Left renal pelvis (tissue), 4 donors: Measurements from ENCODE around the gene FBXO44. TPM values are rescaled to one million over a fixed set of nuclear protein-coding genes. Genes with fewer than 3 reads are reported as not detected.

ENCODE experiments used
- DNase-seq, 4 donors: peaks; one replicate each; pipeline ENCODE4 v3.0.0-alpha.2; 2013; ENCODE audit warnings: low read depth in 4 of 4, low spot score in 3 of 4
- polyA plus RNA-seq, 4 donors: library from polyadenylated mRNA; unstranded; fragments of 120-200 nt; gene quantifications; one replicate each; pipeline ENCODE4 v1.2.1, GENCODE V29; 2013; ENCODE audit not compliant: insufficient read length in 4 of 4

The FBXO44 gene
- polyA plus RNA-seq, 4 donors: 6.0 to 21.1 (median 14.8) TPM

GRCh38 chr1:11682799-11683198 lies 28.1 kb downstream of the FBXO44 start:
- DNase-seq: no peak

- no peak for DNase-seq
Measured at GRCh38 chr1:11684070-11684469, 29.4 kb downstream of the FBXO44 start.

DNA sequence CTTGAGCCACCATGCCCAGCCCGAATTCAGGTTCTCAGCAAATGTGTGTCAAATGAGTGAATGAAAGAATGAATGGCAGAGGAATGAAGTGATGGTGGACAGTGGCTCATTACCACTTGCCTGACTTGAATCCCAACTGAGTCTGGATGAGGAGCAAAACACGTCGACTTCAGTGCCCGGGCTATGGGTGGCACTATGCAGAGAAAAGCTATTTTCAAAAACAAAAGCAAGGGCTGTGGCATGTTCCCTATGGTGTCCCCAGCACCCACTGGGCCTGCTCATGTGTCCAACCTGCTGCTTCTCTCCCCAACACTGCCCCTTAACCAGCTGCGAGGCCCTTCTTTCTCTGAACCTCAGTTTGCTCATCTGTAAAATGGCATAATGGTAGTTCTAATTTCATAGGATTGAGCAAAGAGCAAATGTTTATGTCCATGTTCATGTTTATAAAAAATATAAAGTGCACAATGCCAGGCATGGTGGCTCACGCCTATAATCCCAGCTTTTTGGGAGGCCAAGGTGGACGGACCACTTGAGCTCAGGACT lies 30.6 kb downstream of the FBXO44 start:
- DNase-seq: no peak

DNA sequence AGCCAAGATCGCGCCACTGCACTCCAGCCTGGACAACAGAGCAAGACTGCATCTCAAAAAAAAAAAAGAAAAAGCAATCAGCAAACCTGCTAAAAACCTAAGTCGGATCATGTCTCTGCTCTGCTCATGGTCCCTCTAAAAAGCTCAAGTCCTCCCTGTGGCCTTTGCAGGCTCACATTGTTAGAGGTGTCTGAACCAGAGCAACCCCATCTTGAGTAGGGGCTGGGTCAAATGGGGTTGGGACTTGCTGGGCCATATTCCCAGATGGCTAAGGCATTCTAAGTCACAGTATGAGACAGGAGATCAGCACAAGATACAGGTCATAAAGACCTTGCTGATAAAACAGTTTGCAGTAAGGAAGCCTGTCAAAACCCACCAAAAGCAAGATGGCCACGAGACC lies 33.8 kb downstream of the FBXO44 start:
- no peak for DNase-seq

DNA sequence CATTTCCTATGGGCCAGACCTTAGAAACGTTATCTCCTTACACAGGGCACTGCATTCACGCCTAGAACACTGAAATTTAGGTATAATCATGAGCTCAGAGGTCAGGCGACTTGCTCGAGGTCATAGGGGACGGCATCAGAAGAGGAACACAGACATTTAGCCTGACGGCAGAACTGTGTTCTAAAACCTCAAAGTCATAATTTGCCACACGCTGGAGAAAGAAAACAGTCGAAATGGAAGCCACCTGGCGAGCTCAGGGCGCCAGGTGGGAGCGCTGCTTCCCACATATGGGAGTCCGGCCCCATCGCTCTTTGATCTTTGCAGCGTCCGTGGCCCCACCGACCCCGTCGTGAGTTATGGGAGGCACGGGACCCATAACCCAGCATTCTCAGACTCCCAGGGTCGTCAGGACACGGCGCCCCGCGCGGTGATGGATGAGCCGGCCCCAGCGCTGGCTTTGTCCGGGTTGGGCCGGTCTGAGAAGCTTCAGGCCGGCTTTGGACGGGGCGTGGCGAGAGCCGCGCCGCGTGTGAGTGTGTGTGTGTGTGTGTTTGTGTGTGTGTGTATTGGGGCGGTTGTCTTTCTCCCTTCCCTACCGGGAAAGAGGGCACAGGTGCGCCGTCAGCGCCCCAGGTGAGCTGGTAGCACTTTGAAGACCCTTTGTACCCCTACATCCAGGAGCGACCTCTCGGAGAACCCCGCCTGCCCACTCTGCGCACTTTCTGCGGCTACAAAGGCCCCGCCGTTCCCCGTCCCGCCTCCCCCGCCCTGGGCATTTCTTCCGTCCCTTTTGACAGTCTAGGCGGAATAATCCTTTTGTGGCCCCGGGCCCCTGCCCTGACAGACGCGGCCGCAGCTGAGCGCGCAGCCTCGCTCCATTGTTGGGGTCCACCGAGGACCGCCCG lies 36.0 kb downstream of the FBXO44 start:
- no peak for DNase-seq

DNA sequence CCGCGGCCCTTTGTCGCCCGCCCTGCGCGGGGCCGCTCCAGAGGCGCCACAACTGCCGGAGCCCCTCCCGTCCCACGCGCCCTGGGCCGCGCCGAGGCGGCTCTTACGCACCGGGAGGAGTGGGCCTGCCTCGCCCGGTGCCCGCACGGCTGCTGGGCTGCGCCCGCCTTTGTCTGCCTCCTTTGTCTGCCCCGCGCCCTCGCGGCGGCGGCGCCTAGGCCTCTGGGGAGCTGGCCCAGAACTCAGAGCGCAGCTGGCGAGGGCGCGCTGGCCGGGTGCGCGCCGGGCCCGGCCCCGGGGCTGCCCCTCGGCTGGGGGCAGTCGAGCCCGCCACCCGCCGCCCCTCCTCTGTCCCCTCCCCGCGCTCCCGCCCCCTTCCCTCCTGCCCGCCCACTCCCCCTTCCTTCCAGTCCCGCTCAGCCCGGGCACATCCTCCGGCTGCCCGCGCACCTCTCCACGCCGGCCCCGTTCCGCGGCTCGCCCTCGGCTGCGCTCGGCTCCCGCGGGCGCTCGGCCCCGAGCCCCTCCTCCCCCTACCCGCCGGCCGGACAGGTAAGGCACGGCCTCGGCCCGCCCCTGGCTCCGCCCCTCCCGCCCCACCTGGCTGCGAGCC lies 36.7 kb downstream of the FBXO44 start, which contains the start of gene DRAXIN:
Gene DRAXIN (plus strand): TSS at position 409 of the 613 bp plus-strand sequence. CDS start 14,549 bp downstream, outside the sequence.
- DNase-seq: no peak

DNA sequence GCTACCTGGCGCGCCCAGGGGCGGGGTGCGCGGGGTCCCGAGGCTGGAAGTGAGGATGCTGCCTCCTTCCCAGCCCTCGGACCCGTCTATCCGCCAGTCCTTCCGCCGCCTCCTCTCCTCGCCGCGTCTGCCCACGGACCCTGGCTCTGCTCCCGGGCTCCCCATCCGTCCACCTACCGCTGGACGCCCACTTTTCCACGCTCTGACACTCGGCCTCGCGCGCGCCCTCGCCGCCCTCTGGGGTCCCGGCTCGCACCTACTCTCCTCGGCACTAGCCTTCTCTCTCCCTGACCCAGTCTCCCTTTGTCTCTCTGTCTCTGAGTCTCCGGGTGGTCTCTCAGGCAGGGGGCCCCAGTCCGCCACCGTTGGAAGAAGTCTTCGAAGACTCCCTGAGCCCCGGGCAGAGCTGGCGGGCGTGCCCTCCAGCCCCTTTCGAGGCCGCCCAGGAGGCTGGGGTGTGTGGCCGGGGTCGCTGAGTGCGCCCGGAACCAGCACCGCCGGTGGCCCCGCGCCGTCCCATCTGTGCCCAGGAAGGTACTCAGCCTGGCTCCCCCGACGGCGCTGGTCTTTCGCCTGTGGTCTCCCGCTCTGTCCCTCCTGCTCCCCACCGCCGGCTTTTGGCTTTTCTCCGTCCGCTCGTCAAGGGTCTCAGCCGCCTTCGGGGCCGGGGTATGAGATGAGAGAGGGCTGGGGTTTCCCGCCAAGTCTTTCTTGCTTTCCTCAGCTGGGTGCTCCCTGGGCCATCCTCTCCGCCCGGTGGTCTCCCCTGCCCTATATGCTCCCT lies 37.4 kb downstream of the FBXO44 start:
- DNase-seq: no peak

DNA sequence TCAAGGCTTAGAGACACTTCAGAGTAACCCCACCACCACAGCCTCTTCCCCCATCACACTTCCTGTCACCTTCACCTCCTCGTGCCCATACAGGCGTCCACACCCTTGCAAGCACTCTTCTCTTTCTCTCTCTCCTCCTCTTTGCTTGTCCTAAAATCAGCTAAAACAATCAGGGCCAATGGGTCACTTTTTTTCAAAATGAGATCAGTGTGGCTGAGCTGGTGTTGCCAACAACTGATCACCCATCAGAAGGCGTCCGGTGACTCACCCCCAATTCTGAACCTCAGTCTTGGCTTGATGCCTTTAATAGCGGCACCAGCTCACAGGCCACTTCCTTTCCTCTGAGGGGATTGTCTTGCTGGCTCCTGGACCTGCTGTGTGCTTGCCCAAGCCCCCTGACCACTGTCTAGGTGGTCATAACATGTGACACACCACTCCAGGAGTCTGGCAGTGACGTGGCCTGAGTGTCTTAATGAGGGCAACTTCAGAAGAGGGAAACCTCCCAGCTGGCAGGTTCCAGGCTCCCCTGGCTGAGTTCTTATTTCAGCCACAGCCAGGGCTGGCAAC lies 38.4 kb downstream of the FBXO44 start:
- DNase-seq: no peak

DNA sequence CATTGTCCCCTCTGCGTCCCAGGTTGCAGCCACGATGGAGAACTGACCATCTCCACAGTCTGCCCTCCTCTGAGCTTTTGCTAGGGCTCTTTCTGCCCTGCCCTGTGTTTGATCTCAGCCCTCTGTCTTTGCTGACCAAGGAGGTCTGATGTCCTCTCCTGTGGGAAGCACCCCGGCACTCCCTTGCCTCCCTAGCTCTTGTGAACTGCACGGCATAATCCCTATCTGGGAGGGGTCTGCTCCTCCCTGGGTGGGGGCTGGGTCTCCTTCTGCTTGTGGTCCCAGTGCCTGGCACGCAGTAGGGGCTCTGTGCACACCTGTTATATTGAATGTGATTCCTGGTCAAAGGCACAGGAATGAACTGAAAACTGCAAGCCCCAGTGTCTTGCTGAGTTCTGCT lies 39.2 kb downstream of the FBXO44 start:
- DNase-seq: no peak

- no peak for DNase-seq
Measured at GRCh38 chr1:11695861-11696260, 41.2 kb downstream of the FBXO44 start.

- DNase-seq: no peak
Measured at GRCh38 chr1:11697188-11697892, 42.7 kb downstream of the FBXO44 start.

DNA sequence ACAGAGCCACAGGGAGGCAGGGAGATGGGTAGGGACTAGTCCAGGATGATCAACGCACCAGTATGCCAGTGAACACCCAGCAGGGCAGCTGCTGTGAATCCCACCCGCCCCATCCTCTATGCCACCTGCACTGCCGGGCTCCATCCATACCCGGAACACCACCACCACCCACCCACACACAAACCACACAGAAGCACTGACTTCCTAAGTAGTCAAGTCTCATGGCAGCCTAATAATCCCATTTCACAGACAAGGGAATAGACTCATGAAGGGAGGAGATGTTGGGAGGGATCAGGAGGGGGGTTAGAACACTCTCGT lies 43.2 kb downstream of the FBXO44 start:
- no peak for DNase-seq

DNA sequence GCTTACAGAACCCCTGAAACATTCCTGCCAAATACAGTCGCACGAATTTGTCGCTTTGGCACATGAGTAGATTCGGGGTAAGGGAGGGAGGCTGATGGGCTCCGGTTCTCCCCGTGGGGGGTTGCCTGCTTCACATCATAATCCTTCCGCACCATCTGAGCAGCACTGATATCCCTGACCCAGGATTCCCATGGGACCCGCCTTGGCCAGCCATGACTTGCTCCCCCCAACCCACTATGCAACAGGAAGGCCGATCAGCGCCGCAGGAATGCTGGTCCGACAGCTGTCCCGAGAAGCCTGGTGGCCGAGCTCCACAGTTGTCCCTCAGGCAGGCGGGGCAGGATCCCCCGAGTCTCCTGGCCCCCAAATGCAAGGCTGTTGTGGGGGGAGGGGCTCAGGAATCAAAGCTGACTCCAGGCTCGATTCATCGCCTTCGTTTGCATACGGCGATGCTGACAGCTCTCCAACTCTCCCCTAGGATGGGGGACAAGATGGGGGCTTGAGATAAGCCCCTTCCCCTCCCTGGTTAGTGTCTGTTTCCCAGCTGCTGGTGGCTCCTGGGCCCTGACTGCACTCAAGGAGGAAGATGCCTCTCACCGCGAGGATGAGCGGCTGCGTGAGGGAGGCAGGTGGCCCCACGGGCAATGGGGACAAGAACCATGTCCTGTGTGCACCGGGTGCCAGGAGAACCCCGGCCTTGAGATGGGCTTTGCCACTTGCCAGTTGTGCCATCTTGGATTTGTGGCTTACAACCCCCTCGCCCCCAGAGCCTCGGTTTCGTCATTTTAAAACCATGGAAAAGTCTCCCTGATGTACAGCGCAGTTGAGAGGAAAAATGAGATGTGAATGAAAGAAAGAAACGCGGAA lies 46.2 kb downstream of the FBXO44 start:
- no peak for DNase-seq

- DNase-seq: no peak
Measured at GRCh38 chr1:11701551-11701961, 46.9 kb downstream of the FBXO44 start.

GRCh38 chr1:11701981-11702803 lies 47.5 kb downstream of the FBXO44 start:
- no peak for DNase-seq

DNA sequence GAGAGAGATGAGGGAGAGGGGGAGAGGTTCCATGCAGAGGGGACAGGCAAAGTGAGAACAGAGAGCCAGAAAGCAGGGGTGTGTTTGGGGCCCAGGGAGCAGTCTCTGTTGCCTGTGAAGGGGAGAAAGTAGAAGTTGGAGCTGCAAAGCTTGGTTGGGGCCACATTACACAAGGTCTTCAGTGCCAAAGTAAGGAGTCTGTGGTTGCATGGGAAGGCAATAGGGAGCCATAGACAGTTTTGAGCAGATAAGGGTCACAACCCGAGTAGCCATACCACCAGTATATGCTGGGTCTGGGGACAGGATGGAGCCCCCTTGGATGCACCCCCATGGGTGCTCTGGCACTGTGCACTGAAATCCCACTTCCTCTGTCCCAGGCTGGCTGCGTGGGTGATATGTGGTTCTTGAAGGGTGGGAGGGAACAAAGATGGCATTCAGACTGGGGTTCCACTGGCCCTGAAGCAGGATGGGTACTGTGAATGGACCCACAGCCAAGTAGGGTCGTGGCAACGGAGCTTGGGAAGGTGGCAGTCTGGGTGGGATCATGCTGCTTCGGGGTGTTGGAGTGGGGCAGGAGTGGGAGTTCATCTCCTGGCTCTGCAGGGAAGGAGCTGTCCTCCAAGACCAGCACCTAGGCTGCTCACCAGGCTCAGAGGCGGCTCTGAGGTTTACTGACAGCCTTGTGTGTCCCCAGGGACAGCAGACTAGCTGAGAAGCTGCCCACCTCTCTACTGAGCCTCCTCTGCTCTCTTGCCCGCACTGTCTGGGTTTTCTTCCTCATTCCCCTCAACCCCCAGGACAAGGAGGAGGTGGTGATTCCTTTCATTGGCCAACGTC lies 48.9 kb downstream of the FBXO44 start:
- no peak for DNase-seq

DNA sequence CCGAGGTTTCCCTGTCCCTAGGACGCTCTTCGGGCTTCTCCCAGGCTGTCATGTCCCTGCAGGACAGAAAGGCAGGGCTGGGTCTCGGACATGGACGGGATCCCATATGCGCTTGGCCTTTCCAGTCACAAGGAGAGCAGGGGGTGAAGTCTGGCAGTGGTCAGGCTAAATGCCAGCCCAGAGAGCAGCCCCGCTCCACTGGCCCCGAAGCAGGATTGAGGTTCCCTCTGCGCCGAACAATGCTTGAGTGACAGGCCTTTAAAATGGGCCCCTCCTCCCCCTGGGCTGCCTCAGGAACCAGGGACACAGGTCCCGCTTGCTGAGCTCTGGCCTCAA lies 49.5 kb downstream of the FBXO44 start:
- no peak for DNase-seq
